GM19438 (cell line): Measurements from ENCODE around the gene POTED.
"Not testable (repeated sequence)": the region's sequence is repeated elsewhere in the genome, so short reads cannot be mapped to it uniquely, and the experiment has no call there.

ENCODE experiments used
- ATAC-seq: cut with Tn5 transposase; IDR thresholded peaks from one replicate; pipeline ENCODE4 v1.9.1; 2021; ENCODE audit warnings: low read depth; ENCODE audit not compliant: unreplicated experiment

The POTED gene

DNA sequence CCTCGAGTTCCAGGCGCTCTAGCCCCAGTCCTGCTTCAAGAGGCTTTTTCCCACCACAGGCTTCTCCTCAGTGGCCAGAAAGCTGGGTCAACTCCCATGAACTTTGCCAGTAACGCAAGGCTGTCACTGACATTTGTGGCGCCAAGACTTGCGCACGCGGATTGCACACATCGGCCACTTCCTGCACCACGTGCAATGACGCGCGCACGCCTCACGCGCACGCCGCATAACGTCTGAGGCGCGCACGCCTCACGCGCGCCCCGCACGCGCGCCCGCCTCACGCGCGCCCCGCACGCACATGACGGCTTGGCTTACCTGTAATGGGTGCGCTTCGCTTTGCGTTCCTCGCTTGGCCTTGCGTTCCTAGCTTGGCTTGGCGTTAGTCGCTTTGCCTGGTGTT lies at the start of gene POTED:
TSS of gene POTED (plus strand) at position 301 of the 400 bp plus-strand sequence. CDS start 452 bp downstream, outside the sequence.
- not testable (repeated sequence) for ATAC-seq

- ATAC-seq, result not testable (repeated sequence)
Measured at GRCh38 chr21:13650101-13650500, 40.5 kb downstream of the POTED start.

- not testable (repeated sequence) for ATAC-seq
Measured at GRCh38 chr21:13651746-13652145, 42.2 kb downstream of the POTED start.
